K562 (cell line): Measurements from ENCODE around the gene TGM1. TPM values are rescaled to one million over a fixed set of nuclear protein-coding genes. Genes with fewer than 3 reads are reported as not detected.

Experiments
- ATAC-seq: fragments of 200-7000 bp; cut with Tn5 transposase; 3 replicates; pipeline ENCODE4 v1.9.1; 2020; ENCODE audit warnings: moderate library complexity
- BruUV-seq: library from RNA; stranded (reverse); fragments of 400-500 nt; replicated peaks from 2 replicates; lab custom pipeline; 2021; lab: Mats Ljungman, UMichigan
- CTCF ChIA-PET: fragments of 300-600 bp; formaldehyde crosslinking; extraction: SDS; loops from one replicate; lab custom pipeline; 2021; ENCODE audit warnings: low intra/inter-chr PET ratio; lab: Yijun Ruan, JAX
- POLR2A ChIA-PET: fragments of 300-600, 350-650 bp; sonication (Branson Sonifier 250); formaldehyde crosslinking; extraction: SDS; loops from one replicate; lab custom pipeline; 2021; ENCODE audit warnings: antibody characterized with exemption, inconsistent platforms; lab: Yijun Ruan, JAX
- DNase-seq, 4 experiments: peaks; one replicate each; pipeline versions ENCODE4 v3.0.0 to v3.0.0-alpha.2; 2011 to 2018; ENCODE audit warnings: low spot score in 3 of 4, mixed read lengths in 3 of 4; ENCODE audit errors: extremely low read depth in 1 of 4
- FAIRE-seq: peaks from 2 replicates; lab custom pipeline; 2011; peaks lifted over from hg19 to GRCh38; lab: Jason Lieb, UNC
- H2AFZ ChIP-seq: 2 replicates; pipeline ENCODE4 v1.6.0; 2011; ENCODE audit warnings: low read depth, low read length, control low read depth, inconsistent platforms
- H3K27ac ChIP-seq: fragments of 200-600 bp; 3 replicates; pipeline ENCODE4 v1.8.0; 2011; ENCODE audit warnings: low read depth, mild to moderate bottlenecking, control low read depth, inconsistent platforms, low read length, moderate library complexity, mixed read lengths; ENCODE audit errors: extremely low read depth
- H3K27me3 ChIP-seq, 2 experiments: fragments of 300-600 bp in 1 of 2; 2 replicates in 1 of 2; 3 replicates in 1 of 2; pipeline versions ENCODE4 v1.6.0 to v1.8.0; 2011; ENCODE audit warnings: inconsistent platforms in 2 of 2, low read length in 2 of 2, mild to moderate bottlenecking in 1 of 2, mixed read lengths in 1 of 2, moderate library complexity in 1 of 2; ENCODE audit not compliant: control insufficient read depth in 2 of 2, insufficient read depth in 2 of 2
- H3K36me3 ChIP-seq: fragments of 300-600 bp; 3 replicates; pipeline ENCODE4 v1.8.0; 2011; ENCODE audit warnings: mild to moderate bottlenecking, low read length, inconsistent platforms; ENCODE audit not compliant: control insufficient read depth, insufficient read depth
- H3K4me1 ChIP-seq, 2 experiments: fragments of 200-600 bp in 1 of 2; replicated peaks in 1 of 2; 2 replicates in 1 of 2; 3 replicates in 1 of 2; pipeline versions ENCODE4 v1.5.1 to v1.8.0; 2011; ENCODE audit warnings: inconsistent platforms in 2 of 2, low read length in 2 of 2, mild to moderate bottlenecking in 1 of 2, mixed read lengths in 1 of 2, moderate library complexity in 1 of 2; ENCODE audit not compliant: control insufficient read depth in 2 of 2, insufficient read depth in 2 of 2
- H3K4me2 ChIP-seq: 2 replicates; pipeline ENCODE4 v1.6.1; 2011; ENCODE audit warnings: low read length, control low read depth, inconsistent platforms, mixed read lengths; ENCODE audit not compliant: insufficient read depth
- H3K4me3 ChIP-seq: fragments of 200-600 bp; sonication (generic), shearing (Covaris generic); 2 replicates; pipeline ENCODE4 v1.5.1; 2016; ENCODE audit warnings: control low read depth, inconsistent platforms
- H3K79me2 ChIP-seq: fragments of 200-600 bp; 3 replicates; pipeline ENCODE4 v1.8.0; 2011; ENCODE audit warnings: low read length, inconsistent platforms; ENCODE audit not compliant: control insufficient read depth, insufficient read depth
- H3K9ac ChIP-seq, 2 experiments: 2 replicates each; pipeline versions ENCODE4 v1.6.0 to v1.6.1; 2011; ENCODE audit warnings: low read depth in 2 of 2, low read length in 2 of 2, control low read depth in 1 of 2, inconsistent platforms in 1 of 2, mild to moderate bottlenecking in 1 of 2, mixed read lengths in 1 of 2; ENCODE audit not compliant: insufficient read depth in 1 of 2
- H3K9me1 ChIP-seq: one replicate; pipeline ENCODE4 v1.6.0; 2011; ENCODE audit warnings: inconsistent platforms, mild to moderate bottlenecking, low read length, moderate library complexity; ENCODE audit not compliant: control insufficient read depth, insufficient read depth
- H3K9me3 ChIP-seq: replicated peaks from 2 replicates; pipeline ENCODE4 v1.5.1; 2011; ENCODE audit warnings: low read depth, low read length, inconsistent platforms; ENCODE audit not compliant: control insufficient read depth, insufficient read depth
- H4K20me1 ChIP-seq: replicated peaks from 2 replicates; pipeline ENCODE4 v1.6.1; 2011; ENCODE audit warnings: low read length, inconsistent platforms, mixed read lengths; ENCODE audit not compliant: control insufficient read depth, insufficient read depth
- CREB5 ChIP-seq: fragments of 250-450 bp; sonication (Bioruptor Pico); IDR thresholded peaks from 2 replicates; pipeline ENCODE4 v1.5.0; 2020; ENCODE audit warnings: mild to moderate bottlenecking
- CTBP1 ChIP-seq: fragments of 450-650 bp; IDR thresholded peaks from 2 replicates; pipeline ENCODE4 v1.6.1; 2016; ENCODE audit warnings: borderline replicate concordance
- MYNN ChIP-seq, 2 experiments: sonication (generic); formaldehyde crosslinking in 1 of 2; IDR thresholded peaks; 2 replicates each; pipeline versions ENCODE4 v1.5.0 to v1.6.1; 2016 to 2020; ENCODE audit warnings: antibody characterized with exemption in 1 of 2, missing genetic modification reagents in 1 of 2
- NFXL1 ChIP-seq: fragments of 450-650 bp; formaldehyde crosslinking; IDR thresholded peaks from 2 replicates; pipeline ENCODE4 v1.4.0; 2021; ENCODE audit warnings: mild to moderate bottlenecking
- NR4A1 ChIP-seq, 2 experiments: fragments of 250-450 bp in 1 of 2; fragments of 450-650 bp in 1 of 2; sonication (Bioruptor Pico) in 1 of 2; IDR thresholded peaks; 2 replicates each; pipeline versions ENCODE4 v1.4.0 to v1.6.1; 2016 to 2020; ENCODE audit warnings: mild to moderate bottlenecking in 2 of 2, missing compliant biosample characterization in 1 of 2, missing genetic modification characterization in 1 of 2, moderate library complexity in 1 of 2
- POLR2B ChIP-seq: fragments of 450-650 bp; IDR thresholded peaks from 2 replicates; pipeline ENCODE4 v1.6.1; 2018; ENCODE audit warnings: low read depth; ENCODE audit not compliant: partially characterized antibody
- SUPT5H ChIP-seq: fragments of 450-650 bp; IDR thresholded peaks from 2 replicates; pipeline ENCODE4 v1.6.1; 2016
- WGBS: fragments of 100-300 bp; shearing (Covaris generic); methylation state at CpG from one replicate; pipeline ENCODE4 v1.1.6; 2016; ENCODE audit warnings: low coverage, mixed read lengths; ENCODE audit not compliant: insufficient coverage; ENCODE audit errors: missing lambda C conversion rate; 5-methylcytosine and 5-hydroxymethylcytosine counted together
- in situ Hi-C: fragments of 300-500 bp; cut with MboI; formaldehyde crosslinking; loops from 4 replicates; pipeline ENCODE4 v1.15.0; 2018; ENCODE audit warnings: inconsistent platforms, mixed read lengths
- intact Hi-C: fragments of 100-400 bp; cut with micrococcal nuclease; formaldehyde crosslinking; loops from 2 replicates; pipeline ENCODE4 v1.14.2; 2022
- polyA plus RNA-seq, 8 experiments: library from polyadenylated mRNA; depleted of rRNA in 4 of 8; stranded (reverse) in 5 of 8; unstranded in 3 of 8; fragments of >200 nt; fragmentation: Nextera tagmentation in 2 of 8; fragmentation: Illumina TruSeq in 1 of 8; extraction: Ambion mirVana in 2 of 8; extraction: Trizol in 1 of 8; gene quantifications; 2 replicates each; pipeline versions ENCODE4 v1.2.1 to v1.2.3, GENCODE V29; 2011 to 2014; ENCODE audit warnings: inconsistent platforms in 1 of 8, missing spikeins in 1 of 8
- total RNA-seq, 7 experiments: library from RNA; depleted of rRNA in 6 of 7; stranded (reverse); fragments of >200 nt in 6 of 7; fragmentation: Illumina TruSeq in 2 of 7; extraction: Trizol in 2 of 7; gene quantifications; 2 replicates each; pipeline versions ENCODE4 v1.2.1 to v1.2.3, GENCODE V29; 2011 to 2021; ENCODE audit warnings: low replicate concordance in 1 of 7
- TF ChIP-seq, protein P1 (sequence below): fragments of 450-650 bp; conservative IDR thresholded peaks from 2 replicates; pipeline ENCODE4 v1.6.1; 2016; ENCODE audit warnings: missing genetic modification characterization, low read depth, mild to moderate bottlenecking, missing compliant biosample characterization, moderate library complexity
- TF ChIP-seq, protein P2 (sequence below): fragments of 450-650 bp; IDR thresholded peaks from 2 replicates; pipeline ENCODE4 v1.6.1; 2016
- TF ChIP-seq, protein P3 (sequence below): IDR thresholded peaks from 2 replicates; pipeline ENCODE4 v1.6.1; 2012; ENCODE audit warnings: low read depth, low read length, improper control_type of control experiment, borderline replicate concordance

The TGM1 gene
- total and polyA plus RNA-seq, 9 of the 15 experiments (the other 6 are each of a cell fraction or from before 2014, with no cell fraction given): 0.13 to 4.4 (median 0.88) TPM

DNA sequence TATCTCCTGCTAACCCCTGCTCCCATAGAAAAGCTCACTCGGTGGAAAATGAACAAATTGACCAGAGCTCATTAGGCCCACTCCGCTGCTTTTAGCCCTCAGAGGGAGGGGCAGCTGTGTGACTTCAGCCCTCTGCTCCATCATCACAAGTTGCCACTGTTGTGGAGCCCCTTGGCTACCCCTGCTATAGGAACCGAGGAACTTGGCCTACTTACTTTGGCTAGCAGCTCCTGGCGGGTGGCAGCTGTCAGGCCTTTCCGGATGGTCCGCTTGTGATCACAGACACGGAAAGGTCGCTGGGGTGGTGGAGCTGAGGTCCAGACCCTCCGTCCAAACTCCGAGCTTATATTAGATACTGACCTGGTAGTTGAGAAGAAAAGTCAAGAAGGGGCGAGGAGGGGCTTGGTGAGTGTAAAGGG lies 44.2 kb upstream of the TGM1 start:
- H3K36me3 ChIP-seq: peaks cover 77% of the 10 kb centered on the region; the same call in 2 of the 3 replicates
- no peak for FAIRE-seq
- H3K4me3 ChIP-seq: no peak overlapping the region
- in situ Hi-C loops: no loop called here
- H3K4me1 ChIP-seq: peaks cover 0 to 4% of the 10 kb centered on the region in 2 experiments; a peak in 2 of 5 replicates
- no peak overlapping the region for H3K4me2 ChIP-seq
- TF ChIP-seq SUPT5H (0 out of 2 replicates have a peak, but pooled peaks have one; percentile 16), CTBP1 (no peak)
- no peaks in the 10 kb centered on the region for H3K9me1 ChIP-seq
- POLR2A ChIA-PET: interaction anchor here (0.5 to 1.8 kb wide), 7 partner anchors 8 to 193 kb away, joined by 3 to 6 read pairs (median 3); partner anchors contain the start of gene TINF2
- H3K27ac ChIP-seq: no peak overlapping the region
- intact Hi-C loops: no loop called here
- DNase-seq: no peak
- no peaks in the 10 kb centered on the region for H3K27me3 ChIP-seq
- H4K20me1 ChIP-seq: no peaks in the 10 kb centered on the region
- no peak overlapping the region for H2AFZ ChIP-seq
- BruUV-seq: TSS peak; percentile 26
- H3K9ac ChIP-seq: 0 out of 4 replicates have a peak overlapping the region, but pooled peaks of 1 of the 2 experiments have one; percentile 7
- no peaks in the 10 kb centered on the region for H3K9me3 ChIP-seq
- no peaks in the 10 kb centered on the region for H3K79me2 ChIP-seq
- WGBS: 74% methylated on average over 3 of the region's 11 CpGs
- ATAC-seq: no peak
- CTCF ChIA-PET: interaction anchor here (0.5 kb wide), 1 partner anchor 57 kb away, joined by 6 read pairs; no protein-coding TSS in a partner anchor

DNA sequence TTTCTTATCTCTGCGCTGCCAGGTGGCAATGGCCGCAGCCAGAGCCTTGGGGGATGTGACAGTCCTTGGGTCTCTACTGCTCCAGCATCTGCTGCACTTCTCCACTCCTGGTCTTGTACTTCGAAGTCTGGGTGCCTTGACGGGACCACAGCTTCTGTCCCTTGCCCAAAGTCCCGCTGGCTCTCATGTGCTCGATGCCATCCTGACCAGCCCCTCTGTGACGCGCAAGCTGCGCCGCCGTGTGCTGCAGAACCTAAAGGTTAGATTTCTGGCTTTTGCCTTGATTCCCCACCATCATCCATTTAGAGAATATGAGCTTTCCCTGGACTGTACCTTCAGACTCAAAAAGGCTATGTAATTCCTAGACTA lies 41.0 kb upstream of the TGM1 start:
- H3K4me3 ChIP-seq: no peak overlapping the region
- no peaks in the 10 kb centered on the region for H4K20me1 ChIP-seq
- H3K9me1 ChIP-seq: no peaks in the 10 kb centered on the region
- ChIA-PET POLR2A (no interaction called here), CTCF (no interaction called here)
- FAIRE-seq (no peak), DNase-seq (no peak), ATAC-seq (no peak)
- H3K79me2 ChIP-seq: peaks cover 25% of the 10 kb centered on the region
- H2AFZ ChIP-seq: no peak overlapping the region
- peaks cover 75% of the 10 kb centered on the region; the same call in 2 of the 3 replicates for H3K36me3 ChIP-seq
- WGBS: 97% methylated on average over 9 of the region's 11 CpGs
- H3K9ac ChIP-seq: no peak overlapping the region
- no peaks in the 10 kb centered on the region for H3K27me3 ChIP-seq
- intact Hi-C loops (no loop called here), in situ Hi-C loops (no loop called here)
- H3K4me2 ChIP-seq: no peak overlapping the region
- BruUV-seq: no TSS peak
- no peak overlapping the region for H3K27ac ChIP-seq
- no peaks in the 10 kb centered on the region for H3K9me3 ChIP-seq
- H3K4me1 ChIP-seq: peaks cover 5 to 6% of the 10 kb centered on the region in 2 experiments; a peak in 3 of 5 replicates
- TF ChIP-seq NR4A1 (CRISPR knock-in tag; IDR thresholded peaks at IDR 0.05) (no peak), NR4A1 (tag; IDR thresholded peaks at IDR 0.05) (no peak), POLR2B (no peak), NFXL1 (CRISPR knock-in tag) (no peak), MYNN (IDR thresholded peaks at IDR 0.05) (no peak), MYNN (CRISPR knock-in tag; IDR thresholded peaks at IDR 0.05) (no peak), CREB5 (no peak)
- TF ChIP-seq, protein P1, sequence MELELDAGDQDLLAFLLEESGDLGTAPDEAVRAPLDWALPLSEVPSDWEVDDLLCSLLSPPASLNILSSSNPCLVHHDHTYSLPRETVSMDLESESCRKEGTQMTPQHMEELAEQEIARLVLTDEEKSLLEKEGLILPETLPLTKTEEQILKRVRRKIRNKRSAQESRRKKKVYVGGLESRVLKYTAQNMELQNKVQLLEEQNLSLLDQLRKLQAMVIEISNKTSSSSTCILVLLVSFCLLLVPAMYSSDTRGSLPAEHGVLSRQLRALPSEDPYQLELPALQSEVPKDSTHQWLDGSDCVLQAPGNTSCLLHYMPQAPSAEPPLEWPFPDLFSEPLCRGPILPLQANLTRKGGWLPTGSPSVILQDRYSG: no peak
- TF ChIP-seq, protein P2, sequence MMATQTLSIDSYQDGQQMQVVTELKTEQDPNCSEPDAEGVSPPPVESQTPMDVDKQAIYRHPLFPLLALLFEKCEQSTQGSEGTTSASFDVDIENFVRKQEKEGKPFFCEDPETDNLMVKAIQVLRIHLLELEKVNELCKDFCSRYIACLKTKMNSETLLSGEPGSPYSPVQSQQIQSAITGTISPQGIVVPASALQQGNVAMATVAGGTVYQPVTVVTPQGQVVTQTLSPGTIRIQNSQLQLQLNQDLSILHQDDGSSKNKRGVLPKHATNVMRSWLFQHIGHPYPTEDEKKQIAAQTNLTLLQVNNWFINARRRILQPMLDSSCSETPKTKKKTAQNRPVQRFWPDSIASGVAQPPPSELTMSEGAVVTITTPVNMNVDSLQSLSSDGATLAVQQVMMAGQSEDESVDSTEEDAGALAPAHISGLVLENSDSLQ: no peak
- TF ChIP-seq, protein P3, sequence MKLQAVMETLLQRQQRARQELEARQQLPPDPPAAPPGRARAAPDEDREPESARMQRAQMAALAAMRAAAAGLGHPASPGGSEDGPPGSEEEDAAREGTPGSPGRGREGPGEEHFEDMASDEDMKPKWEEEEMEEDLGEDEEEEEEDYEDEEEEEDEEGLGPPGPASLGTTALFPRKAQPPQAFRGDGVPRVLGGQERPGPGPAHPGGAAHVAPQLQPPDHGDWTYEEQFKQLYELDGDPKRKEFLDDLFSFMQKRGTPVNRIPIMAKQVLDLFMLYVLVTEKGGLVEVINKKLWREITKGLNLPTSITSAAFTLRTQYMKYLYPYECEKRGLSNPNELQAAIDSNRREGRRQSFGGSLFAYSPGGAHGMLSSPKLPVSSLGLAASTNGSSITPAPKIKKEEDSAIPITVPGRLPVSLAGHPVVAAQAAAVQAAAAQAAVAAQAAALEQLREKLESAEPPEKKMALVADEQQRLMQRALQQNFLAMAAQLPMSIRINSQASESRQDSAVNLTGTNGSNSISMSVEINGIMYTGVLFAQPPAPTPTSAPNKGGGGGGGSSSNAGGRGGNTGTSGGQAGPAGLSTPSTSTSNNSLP: no peak
